Epidermal melanocyte (primary cell): Measurements from ENCODE around the gene FAM193B.
"Not testable (repeated sequence)": the region's sequence is repeated elsewhere in the genome, so short reads cannot be mapped to it uniquely, and the experiment has no call there.

ENCODE experiments used
- DNase-seq: peaks from one replicate; pipeline ENCODE4 v3.0.0; 2011; ENCODE audit warnings: low spot score; ENCODE audit not compliant: insufficient read length

Gene FAM193B

DNA sequence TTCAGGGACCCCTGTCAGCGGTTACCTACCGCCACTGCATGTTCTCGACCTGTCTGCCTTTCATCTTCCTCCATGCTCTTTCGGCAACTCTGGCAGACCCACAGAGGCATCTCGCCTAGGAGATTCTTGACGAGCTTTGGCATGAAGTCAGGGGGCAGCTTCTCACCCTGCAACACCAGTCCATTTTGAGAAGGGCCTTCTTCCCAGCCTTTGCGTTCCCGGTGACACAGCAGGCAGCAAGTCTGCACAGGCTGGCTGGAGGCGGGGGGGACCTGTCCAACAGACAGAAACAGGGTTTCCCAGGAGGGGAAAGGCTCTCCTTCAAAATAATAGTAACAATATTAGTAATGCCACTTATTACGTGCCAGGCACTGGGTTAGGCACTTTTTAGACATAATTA lies 15.5 kb downstream of the FAM193B start:
- DNase-seq: no peak

GRCh38 chr5:177537389-177538361 lies 16.7 kb downstream of the FAM193B start:
- peak; percentile 66 for DNase-seq

GRCh38 chr5:177536386-177536785 lies 18.0 kb downstream of the FAM193B start:
- DNase-seq: no peak

GRCh38 chr5:177535125-177535524 lies 19.2 kb downstream of the FAM193B start:
- DNase-seq: no peak

DNA sequence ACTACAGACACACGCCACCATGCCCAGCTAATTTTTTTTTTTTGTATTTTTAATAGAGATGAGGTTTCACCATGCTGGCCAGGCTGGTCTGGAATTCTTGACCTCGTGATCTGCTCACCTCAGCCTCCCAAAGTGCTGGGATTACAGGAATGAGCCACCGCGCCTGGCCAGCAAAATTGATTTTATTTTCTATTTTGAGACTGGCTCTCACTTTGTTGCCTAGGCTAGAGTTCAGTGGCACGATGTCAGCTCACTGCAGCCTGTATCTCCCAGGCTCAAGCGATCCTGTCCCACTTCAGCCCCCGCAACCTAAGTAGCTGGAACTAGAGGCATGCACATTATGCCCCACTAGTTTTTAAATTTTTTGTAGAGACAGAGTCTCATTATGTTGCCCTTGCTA lies 19.9 kb downstream of the FAM193B start:
- DNase-seq: not testable (repeated sequence)

DNA sequence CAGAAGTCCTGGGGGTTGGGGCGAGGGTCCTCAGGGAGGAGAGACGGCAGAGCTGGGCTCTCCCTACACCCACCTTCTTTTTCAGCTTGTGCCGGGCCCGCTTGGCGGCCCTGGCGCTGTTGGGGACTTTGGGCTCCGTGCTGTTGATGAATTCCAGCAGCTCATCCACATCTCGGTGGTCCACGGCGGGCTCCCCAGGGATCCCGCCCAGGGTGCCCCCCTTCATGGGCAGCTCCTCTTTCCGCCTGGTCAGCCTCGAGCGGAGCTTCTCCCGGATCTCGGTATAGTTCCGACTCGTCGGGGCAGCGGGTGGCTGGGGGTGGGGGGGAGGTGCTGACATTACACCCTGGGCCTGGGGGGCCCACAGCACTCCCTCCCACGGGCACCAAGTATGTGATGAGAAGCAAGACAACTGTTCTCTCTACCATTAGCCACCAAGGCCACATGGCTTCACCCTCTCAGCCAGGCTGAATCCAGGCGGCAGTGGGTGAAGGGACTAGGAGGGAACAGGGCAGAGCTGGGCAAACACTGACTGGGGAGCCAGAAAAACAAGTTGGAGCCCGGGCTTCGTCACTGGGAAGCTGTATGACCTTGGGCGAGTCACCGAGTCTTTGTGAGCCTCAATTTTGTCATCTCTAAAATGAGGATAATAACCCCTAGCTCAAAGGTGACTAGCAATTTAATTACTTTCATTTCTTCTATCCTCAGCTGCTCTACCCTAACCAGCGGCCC lies 23.0 kb downstream of the FAM193B start:
- DNase-seq: no peak

- DNase-seq: no peak
Measured at GRCh38 chr5:177530638-177531037, 23.7 kb downstream of the FAM193B start.

DNA sequence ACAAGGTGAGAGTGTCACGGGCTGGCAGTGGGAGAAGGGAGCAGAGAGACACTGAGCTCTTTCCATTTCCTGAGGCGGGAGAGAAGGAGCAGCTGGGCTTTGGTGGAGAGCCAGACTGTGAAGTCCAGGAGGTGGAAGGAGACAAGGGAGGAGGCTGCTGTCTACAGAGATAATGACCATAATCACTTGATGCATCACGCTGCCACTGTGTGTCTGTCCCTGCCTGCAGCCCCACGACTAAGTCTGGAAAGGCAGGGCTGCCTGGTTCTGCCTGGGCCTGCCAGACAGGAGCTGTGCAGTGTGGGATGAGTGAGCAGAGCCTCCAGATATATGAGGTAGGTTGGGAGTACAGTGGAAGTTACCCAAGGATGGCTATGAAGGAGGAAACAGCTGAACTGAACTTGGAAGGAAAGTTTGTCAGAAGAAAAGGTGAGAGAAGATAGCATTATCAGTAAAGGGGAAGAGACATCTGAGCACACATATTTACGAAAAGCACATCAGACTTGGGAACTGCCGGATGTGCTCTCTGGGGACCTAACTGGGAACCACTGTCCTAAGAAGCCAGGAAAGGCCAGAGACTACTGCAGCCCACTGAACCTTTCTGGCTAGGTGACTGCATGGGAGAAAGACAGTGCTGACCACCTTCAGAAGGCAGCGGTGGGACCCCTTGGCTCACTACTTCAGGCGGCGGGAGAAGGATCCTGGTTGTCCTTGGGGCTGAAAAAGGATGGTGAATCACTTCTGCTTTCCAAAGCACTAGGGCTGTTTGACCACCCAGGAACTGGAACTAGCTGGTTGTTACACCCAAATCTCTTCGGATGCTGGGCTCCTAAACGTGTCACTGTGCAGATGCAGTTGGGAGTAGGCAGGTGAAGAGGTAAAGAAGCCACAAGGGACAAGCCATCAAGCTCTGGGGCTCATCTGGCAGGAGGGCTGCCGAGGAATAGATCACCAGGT lies 24.8 kb downstream of the FAM193B start:
- DNase-seq: no peak

- no peak for DNase-seq
Measured at GRCh38 chr5:177528631-177529030, 25.7 kb downstream of the FAM193B start.

DNA sequence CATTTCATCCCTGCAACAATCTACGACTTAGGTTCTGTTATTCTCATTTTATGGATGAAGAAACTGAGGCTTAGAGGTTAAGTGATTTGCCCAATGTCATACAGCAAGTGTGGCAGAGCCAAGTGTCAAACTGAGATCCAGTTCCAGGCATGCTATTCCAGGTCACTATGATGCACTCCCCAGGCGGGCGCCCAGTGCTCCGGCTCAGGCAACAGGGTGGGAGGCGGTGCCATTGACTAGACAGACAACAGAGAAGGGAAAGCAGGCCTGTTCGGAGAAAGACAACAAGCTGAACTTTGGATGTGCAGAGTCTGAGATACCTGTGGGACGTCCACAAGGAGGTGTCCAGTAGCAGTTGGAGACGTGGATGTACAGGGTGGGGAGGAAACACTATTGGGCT lies 26.8 kb downstream of the FAM193B start:
- no peak for DNase-seq

DNA sequence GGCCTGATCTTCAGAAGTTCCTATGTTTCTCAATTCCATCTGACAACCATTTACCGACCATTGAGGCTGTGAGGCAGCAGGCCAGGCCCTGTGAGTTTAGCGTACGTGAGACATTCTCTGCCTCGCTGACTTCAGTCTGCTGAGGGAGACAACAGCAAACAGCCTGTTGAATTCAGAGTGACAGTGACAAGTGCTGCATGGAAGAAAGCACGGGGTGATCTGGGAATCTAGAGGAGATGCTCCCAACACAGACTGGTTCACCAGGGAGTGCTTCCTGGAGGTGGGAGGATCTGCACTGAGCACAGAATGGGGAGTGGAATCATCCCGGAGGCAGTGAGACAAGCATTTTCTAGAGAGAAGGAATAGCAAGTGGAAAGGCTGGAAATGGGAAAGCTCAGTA lies 27.6 kb downstream of the FAM193B start:
- DNase-seq: no peak

GRCh38 chr5:177526191-177526590 lies 28.2 kb downstream of the FAM193B start:
- DNase-seq: no peak

- DNase-seq: no peak
Measured at GRCh38 chr5:177524941-177525655, 29.3 kb downstream of the FAM193B start.

- DNase-seq: no peak
Measured at GRCh38 chr5:177524539-177524900, 29.8 kb downstream of the FAM193B start.

GRCh38 chr5:177523711-177524538 lies 30.4 kb downstream of the FAM193B start:
- DNase-seq: no peak

- no peak for DNase-seq
Measured at GRCh38 chr5:177520916-177521513, 33.3 kb downstream of the FAM193B start.

DNA sequence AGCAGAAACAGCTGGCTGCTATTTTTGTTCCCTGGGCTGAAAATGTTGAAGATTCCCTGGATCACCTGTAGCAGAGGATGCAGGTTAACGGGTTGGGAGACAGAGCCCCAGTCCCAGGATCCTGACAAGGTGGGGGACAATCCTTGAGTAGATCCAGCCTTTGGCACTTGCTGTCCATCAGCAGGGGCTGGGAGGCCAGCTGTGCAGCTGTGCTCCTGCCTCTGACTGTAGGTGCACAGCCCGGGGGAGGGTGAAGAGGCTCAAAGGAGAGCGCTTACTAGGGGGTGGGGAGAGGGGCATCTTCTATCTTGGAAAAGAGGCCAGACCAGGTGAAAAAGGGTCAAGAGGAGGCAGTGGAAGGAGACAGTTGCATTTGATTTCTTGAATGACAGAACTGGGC lies 34.1 kb downstream of the FAM193B start:
- no peak for DNase-seq

- DNase-seq: no peak
Measured at GRCh38 chr5:177519463-177520235, 34.7 kb downstream of the FAM193B start.
